ENCODE data around the gene KLHDC8A.

Gene KLHDC8A

GRCh38 chr1:205318231-205318991 lies 38.3 kb downstream of the KLHDC8A start:
- Histone ChIP-seq H3K9me3 (ENCODE audit: control insufficient read depth, low read length) (no peaks in the 10 kb centered on the region), H3K4me3 (ENCODE audit: extremely low read depth, insufficient read depth, low read length, poor library complexity, severe bottlenecking) (peak overlapping the region; percentile 76), H3K27ac (ENCODE audit: low read depth, low read length, severe bottlenecking) (no peak overlapping the region), H3K4me1 (ENCODE audit: control insufficient read depth, insufficient read depth, low read length, poor library complexity, severe bottlenecking) (peaks cover 57% of the 10 kb centered on the region), H3K36me3 (ENCODE audit: control insufficient read depth, insufficient read depth, low read length) (peaks cover 33% of the 10 kb centered on the region)
- WGBS, 2 experiments (ENCODE audit: insufficient coverage in 2 of 2), result 83 to 94% methylated on average over 3 to 4 of the region's 6 CpGs

DNA sequence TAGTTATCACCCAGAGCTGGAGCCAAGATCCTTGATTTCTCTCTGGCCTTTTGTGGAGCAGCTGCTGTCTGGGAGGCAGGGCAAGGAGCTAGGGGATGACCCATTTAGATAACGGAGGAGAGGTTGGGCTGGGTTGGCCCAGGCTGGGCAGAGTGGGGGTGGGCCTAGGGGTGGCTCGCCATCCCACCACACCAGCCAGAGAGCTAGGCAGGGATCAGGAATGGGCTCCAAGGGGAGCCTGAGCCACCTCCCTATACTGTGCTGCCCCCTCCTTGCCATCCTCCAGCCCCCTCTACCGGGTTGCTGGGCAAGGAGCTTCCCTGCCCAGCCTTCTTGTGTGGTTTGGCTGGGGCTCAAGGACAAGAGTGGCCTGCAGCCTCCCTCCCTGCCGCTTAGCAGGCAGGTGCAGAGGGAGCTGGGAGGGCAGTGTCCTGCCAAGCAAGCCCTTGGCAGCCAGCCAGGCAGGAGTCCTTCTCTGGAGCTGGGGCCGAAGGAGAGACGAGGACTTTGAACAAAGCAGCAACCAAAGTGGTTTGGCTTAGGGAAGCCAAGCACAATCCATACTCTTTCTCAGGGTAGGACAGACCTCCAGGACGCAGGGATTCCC lies 39.3 kb downstream of the KLHDC8A start:
- WGBS, 2 experiments (ENCODE audit: insufficient coverage in 2 of 2), result 56 to 79% methylated on average over 5 to 7 of the region's 7 CpGs
- Histone ChIP-seq H3K4me3 (ENCODE audit: extremely low read depth, insufficient read depth, low read length, poor library complexity, severe bottlenecking) (peak overlapping the region; percentile 5), H3K4me1 (ENCODE audit: control insufficient read depth, insufficient read depth, low read length, poor library complexity, severe bottlenecking) (peaks cover 65% of the 10 kb centered on the region), H3K27ac (ENCODE audit: low read depth, low read length, severe bottlenecking) (peak overlapping the region; percentile 36), H3K9me3 (ENCODE audit: control insufficient read depth, low read length) (no peaks in the 10 kb centered on the region), H3K36me3 (ENCODE audit: control insufficient read depth, insufficient read depth, low read length) (peaks cover 35% of the 10 kb centered on the region)

- no peaks in the 10 kb centered on the region for H3K9me3 ChIP-seq (ENCODE audit: control insufficient read depth, low read length)
- H3K4me3 ChIP-seq (ENCODE audit: extremely low read depth, insufficient read depth, low read length, poor library complexity, severe bottlenecking), result no peak overlapping the region
- 80 to 94% methylated on average over 1 to 2 of the region's 2 CpGs for WGBS, 2 experiments (ENCODE audit: insufficient coverage in 2 of 2)
- H3K27ac ChIP-seq (ENCODE audit: low read depth, low read length, severe bottlenecking), result no peak overlapping the region
- peaks cover 48% of the 10 kb centered on the region for H3K36me3 ChIP-seq (ENCODE audit: control insufficient read depth, insufficient read depth, low read length)
- peaks cover 71% of the 10 kb centered on the region for H3K4me1 ChIP-seq (ENCODE audit: control insufficient read depth, insufficient read depth, low read length, poor library complexity, severe bottlenecking)
These were observed 40.6 kb downstream of the KLHDC8A start for GRCh38 chr1:205316161-205316566.

DNA sequence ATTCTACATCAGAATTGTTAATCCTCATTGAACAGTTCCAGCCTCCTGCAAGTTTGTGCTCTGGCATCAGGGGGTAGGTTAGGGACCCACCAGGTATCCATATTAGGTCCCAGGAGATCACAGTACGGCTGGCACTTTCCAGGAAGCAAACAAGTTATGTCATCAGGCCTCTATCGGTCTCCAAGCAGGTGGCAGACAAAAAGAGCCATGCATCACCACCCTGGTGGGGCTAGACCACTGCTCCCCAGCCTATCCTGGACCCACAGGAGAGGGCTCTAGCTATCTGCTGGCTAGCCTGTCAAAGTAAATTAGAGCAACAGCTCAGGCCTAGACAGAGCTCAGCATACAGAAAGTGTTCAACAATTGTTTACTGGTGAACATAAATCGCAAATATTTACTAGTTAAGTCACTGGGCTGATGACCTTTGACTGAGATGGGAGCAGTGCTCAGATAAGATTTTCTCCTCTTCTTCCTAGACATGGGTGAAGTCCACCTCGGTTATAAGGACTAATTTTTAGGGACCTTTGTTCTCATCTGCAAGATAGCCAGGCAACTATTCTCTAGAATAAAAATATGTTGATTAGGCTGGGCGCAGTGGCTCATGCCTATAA lies 41.6 kb downstream of the KLHDC8A start:
- no peak overlapping the region for H3K4me3 ChIP-seq (ENCODE audit: extremely low read depth, insufficient read depth, low read length, poor library complexity, severe bottlenecking)
- H3K4me1 ChIP-seq (ENCODE audit: control insufficient read depth, insufficient read depth, low read length, poor library complexity, severe bottlenecking), result peaks cover 76% of the 10 kb centered on the region
- peak overlapping the region; percentile 96 for H3K27ac ChIP-seq (ENCODE audit: low read depth, low read length, severe bottlenecking)
- H3K36me3 ChIP-seq (ENCODE audit: control insufficient read depth, insufficient read depth, low read length), result peaks cover 58% of the 10 kb centered on the region
- WGBS, 2 experiments (ENCODE audit: insufficient coverage in 2 of 2), result 77 to 82% methylated on average over 4 of the region's 5 CpGs
- H3K9me3 ChIP-seq (ENCODE audit: control insufficient read depth, low read length), result no peaks in the 10 kb centered on the region

- WGBS, 2 experiments (ENCODE audit: insufficient coverage in 2 of 2), result 18% methylated on average over 9 to 20 of the region's 21 CpGs
- peak overlapping the region; percentile 14 for H3K4me3 ChIP-seq (ENCODE audit: extremely low read depth, insufficient read depth, low read length, poor library complexity, severe bottlenecking)
- peaks cover 62% of the 10 kb centered on the region for H3K36me3 ChIP-seq (ENCODE audit: control insufficient read depth, insufficient read depth, low read length)
These were observed 43.0 kb downstream of the KLHDC8A start for GRCh38 chr1:205313563-205314308.

GRCh38 chr1:205312866-205313562 lies 43.7 kb downstream of the KLHDC8A start:
- H3K4me1 ChIP-seq (ENCODE audit: control insufficient read depth, insufficient read depth, low read length, poor library complexity, severe bottlenecking), result peaks cover 62% of the 10 kb centered on the region
- 45 to 100% methylated on average over 1 to 4 of the region's 10 CpGs for WGBS, 2 experiments (ENCODE audit: insufficient coverage in 2 of 2)
- H3K36me3 ChIP-seq (ENCODE audit: control insufficient read depth, insufficient read depth, low read length), result peaks cover 63% of the 10 kb centered on the region
- no peaks in the 10 kb centered on the region for H3K9me3 ChIP-seq (ENCODE audit: control insufficient read depth, low read length)
- peak overlapping the region; percentile 96 for H3K27ac ChIP-seq (ENCODE audit: low read depth, low read length, severe bottlenecking)
- peak overlapping the region; percentile 14 for H3K4me3 ChIP-seq (ENCODE audit: extremely low read depth, insufficient read depth, low read length, poor library complexity, severe bottlenecking)

More at GRCh38 chr1:205313563-205314308, 43.0 kb downstream of the KLHDC8A start:
- Histone ChIP-seq H3K9me3 (ENCODE audit: control insufficient read depth, low read length) (no peaks in the 10 kb centered on the region), H3K27ac (ENCODE audit: low read depth, low read length, severe bottlenecking) (peak overlapping the region; percentile 96), H3K4me1 (ENCODE audit: control insufficient read depth, insufficient read depth, low read length, poor library complexity, severe bottlenecking) (peaks cover 70% of the 10 kb centered on the region)

DNA sequence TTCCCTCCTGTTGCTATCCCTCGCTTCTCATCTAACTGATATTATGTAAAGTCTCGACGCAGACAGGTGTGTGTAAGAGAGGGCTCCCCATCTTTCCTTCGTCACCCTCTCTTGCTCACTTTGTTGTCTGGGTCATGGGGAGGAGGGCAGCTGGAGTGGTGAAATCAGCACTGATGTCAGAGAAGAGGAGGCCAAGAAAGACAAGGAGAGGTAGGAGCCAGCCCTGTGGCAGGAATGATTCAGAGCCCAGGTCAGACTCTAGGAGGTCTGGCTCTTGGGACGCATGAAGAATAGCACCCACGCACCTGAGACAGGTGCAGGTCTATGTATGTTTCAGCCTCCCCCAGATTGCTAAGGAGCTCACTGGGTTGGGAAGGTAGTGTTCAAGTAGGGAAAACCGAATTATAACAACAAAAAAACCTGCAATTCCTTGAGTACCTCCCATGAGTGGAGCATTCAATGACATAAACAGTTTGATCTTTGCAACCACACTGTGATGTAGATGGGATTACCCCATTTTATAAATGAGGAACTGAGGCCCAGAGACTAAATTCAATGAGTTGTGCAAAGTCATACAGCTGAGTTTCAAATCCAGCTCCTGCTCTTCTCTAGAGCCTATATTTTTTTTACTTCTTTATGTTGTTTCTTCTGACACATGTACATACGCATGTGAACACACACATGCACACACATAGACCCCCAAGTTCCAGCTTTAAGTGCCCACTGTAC lies 45.6 kb downstream of the KLHDC8A start:
- H3K4me1 ChIP-seq (ENCODE audit: control insufficient read depth, insufficient read depth, low read length, poor library complexity, severe bottlenecking), result peaks cover 48% of the 10 kb centered on the region
- WGBS, 2 experiments (ENCODE audit: insufficient coverage in 2 of 2), result 92 to 100% methylated on average over 1 to 4 of the region's 8 CpGs
- H3K36me3 ChIP-seq (ENCODE audit: control insufficient read depth, insufficient read depth, low read length), result peaks cover 70% of the 10 kb centered on the region
- H3K9me3 ChIP-seq (ENCODE audit: control insufficient read depth, low read length), result no peaks in the 10 kb centered on the region
- no peak overlapping the region for H3K4me3 ChIP-seq (ENCODE audit: extremely low read depth, insufficient read depth, low read length, poor library complexity, severe bottlenecking)
- H3K27ac ChIP-seq (ENCODE audit: low read depth, low read length, severe bottlenecking), result no peak overlapping the region

DNA sequence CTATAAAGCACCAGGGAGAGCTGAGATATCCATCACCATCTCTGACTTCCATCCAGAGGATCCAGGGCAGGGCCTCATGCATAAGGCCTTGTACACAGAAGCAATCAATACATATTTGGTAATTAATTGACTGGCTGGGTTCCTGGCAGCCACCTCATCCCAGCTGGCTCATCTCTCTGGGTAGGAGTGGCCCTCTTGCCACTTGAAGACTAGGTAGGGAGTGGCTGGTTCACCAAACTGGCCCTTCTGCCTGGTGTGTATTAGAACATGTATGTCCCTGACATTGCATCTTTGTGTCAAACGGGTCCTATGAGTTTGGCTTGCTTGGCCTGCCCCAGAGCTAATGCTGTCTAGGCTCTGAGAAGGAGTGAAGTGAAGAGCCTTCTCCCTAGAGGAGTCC lies 47.0 kb downstream of the KLHDC8A start:
- Histone ChIP-seq H3K36me3 (ENCODE audit: control insufficient read depth, insufficient read depth, low read length) (peaks cover 79% of the 10 kb centered on the region), H3K4me3 (ENCODE audit: extremely low read depth, insufficient read depth, low read length, poor library complexity, severe bottlenecking) (no peak overlapping the region), H3K9me3 (ENCODE audit: control insufficient read depth, low read length) (no peaks in the 10 kb centered on the region), H3K4me1 (ENCODE audit: control insufficient read depth, insufficient read depth, low read length, poor library complexity, severe bottlenecking) (peaks cover 41% of the 10 kb centered on the region), H3K27ac (ENCODE audit: low read depth, low read length, severe bottlenecking) (no peak overlapping the region)
- 89 to 93% methylated on average over 1 of the region's 1 CpG for WGBS, 2 experiments (ENCODE audit: insufficient coverage in 2 of 2)

GRCh38 chr1:205306929-205307566 lies 49.7 kb downstream of the KLHDC8A start:
- 96 to 100% methylated on average over 2 to 3 of the region's 7 CpGs for WGBS, 2 experiments (ENCODE audit: insufficient coverage in 2 of 2)
- H3K27ac ChIP-seq (ENCODE audit: low read depth, low read length, severe bottlenecking), result no peak overlapping the region

More at GRCh38 chr1:205306929-205307566, 49.7 kb downstream of the KLHDC8A start:
- Histone ChIP-seq H3K4me1 (ENCODE audit: control insufficient read depth, insufficient read depth, low read length, poor library complexity, severe bottlenecking) (peaks cover 46% of the 10 kb centered on the region), H3K9me3 (ENCODE audit: control insufficient read depth, low read length) (no peaks in the 10 kb centered on the region), H3K36me3 (ENCODE audit: control insufficient read depth, insufficient read depth, low read length) (peaks cover 96% of the 10 kb centered on the region), H3K4me3 (ENCODE audit: extremely low read depth, insufficient read depth, low read length, poor library complexity, severe bottlenecking) (no peak overlapping the region)
